ENCODE results near the gene FRYL. TPM values are rescaled to one million over a fixed set of nuclear protein-coding genes. Genes with fewer than 3 reads are reported as not detected.

Gene FRYL
- total and polyA plus RNA-seq, 2 donors (not counting 1 experiment from before 2014, with no cell fraction given): 20.3 to 61.4 TPM

DNA sequence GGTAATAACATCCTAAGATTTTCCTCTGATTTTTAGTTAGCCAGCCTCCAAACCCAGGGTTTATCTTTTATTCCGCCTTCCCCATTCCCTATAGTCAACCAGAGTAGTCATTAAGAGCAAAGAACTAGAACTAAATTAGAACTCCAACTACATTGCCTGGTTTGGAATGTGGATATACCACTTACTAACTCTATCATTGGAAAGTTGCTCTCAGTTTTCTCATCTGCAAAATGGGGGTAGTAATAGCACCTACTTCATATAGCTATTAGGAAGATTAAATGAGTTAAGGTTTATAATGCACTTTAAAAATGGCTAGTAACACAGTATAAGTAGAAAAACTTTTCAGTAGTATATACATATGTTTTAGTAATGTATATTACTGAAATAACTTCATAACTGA lies 226.4 kb downstream of the FRYL start:
- Histone ChIP-seq H3K27ac (ENCODE audit: insufficient read depth, low read length) (no peak overlapping the region), H3K79me2 (ENCODE audit: control insufficient read depth, insufficient read depth, low read length) (no peaks in the 10 kb centered on the region), H3K9me3 (ENCODE audit: control insufficient read depth, insufficient read depth, low read depth, low read length) (no peaks in the 10 kb centered on the region), H3K4me1 (ENCODE audit: control insufficient read depth, extremely low read depth, insufficient read depth, low read length) (no peaks in the 10 kb centered on the region), H3K4me3 (replicated peaks in 1 of 4; ENCODE audit: control extremely low read depth in 1 of 4, insufficient read depth in 1 of 4, low read depth in 3 of 4, low read length in 4 of 4) (no peak overlapping the region), H3K4me2 (ENCODE audit: extremely low read depth, insufficient read depth, low read length) (no peak overlapping the region), H3K27me3 (ENCODE audit: control insufficient read depth, insufficient read depth, low read length) (no peaks in the 10 kb centered on the region), H3K9ac (ENCODE audit: insufficient read depth, low read length) (no peak overlapping the region), H4K20me1 (ENCODE audit: control insufficient read depth, extremely low read depth, insufficient read depth, low read length) (no peaks in the 10 kb centered on the region), H3K36me3 (ENCODE audit: control insufficient read depth, insufficient read depth, low read length) (peaks cover 2% of the 10 kb centered on the region), H2AFZ (ENCODE audit: low read length) (no peak overlapping the region)
- TF ChIP-seq, protein P1, sequence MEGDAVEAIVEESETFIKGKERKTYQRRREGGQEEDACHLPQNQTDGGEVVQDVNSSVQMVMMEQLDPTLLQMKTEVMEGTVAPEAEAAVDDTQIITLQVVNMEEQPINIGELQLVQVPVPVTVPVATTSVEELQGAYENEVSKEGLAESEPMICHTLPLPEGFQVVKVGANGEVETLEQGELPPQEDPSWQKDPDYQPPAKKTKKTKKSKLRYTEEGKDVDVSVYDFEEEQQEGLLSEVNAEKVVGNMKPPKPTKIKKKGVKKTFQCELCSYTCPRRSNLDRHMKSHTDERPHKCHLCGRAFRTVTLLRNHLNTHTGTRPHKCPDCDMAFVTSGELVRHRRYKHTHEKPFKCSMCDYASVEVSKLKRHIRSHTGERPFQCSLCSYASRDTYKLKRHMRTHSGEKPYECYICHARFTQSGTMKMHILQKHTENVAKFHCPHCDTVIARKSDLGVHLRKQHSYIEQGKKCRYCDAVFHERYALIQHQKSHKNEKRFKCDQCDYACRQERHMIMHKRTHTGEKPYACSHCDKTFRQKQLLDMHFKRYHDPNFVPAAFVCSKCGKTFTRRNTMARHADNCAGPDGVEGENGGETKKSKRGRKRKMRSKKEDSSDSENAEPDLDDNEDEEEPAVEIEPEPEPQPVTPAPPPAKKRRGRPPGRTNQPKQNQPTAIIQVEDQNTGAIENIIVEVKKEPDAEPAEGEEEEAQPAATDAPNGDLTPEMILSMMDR (conservative IDR thresholded peaks at IDR 0.05 in 1 of 2, IDR thresholded peaks at IDR 0.05 in 1 of 2; ENCODE audit: low read depth in 1 of 2, low read length in 2 of 2): no peak
- TF ChIP-seq EZH2 (IDR thresholded peaks at IDR 0.05; ENCODE audit: low read length, missing control alignments): no peak
- DNase-seq (ENCODE audit: low read depth in 2 of 2): no peak

GRCh38 chr4:48546336-48546735 lies 233.7 kb downstream of the FRYL start:
- Histone ChIP-seq H3K9ac (ENCODE audit: insufficient read depth, low read length) (no peak overlapping the region), H3K36me3 (ENCODE audit: control insufficient read depth, insufficient read depth, low read length) (no peaks in the 10 kb centered on the region), H2AFZ (ENCODE audit: low read length) (no peak overlapping the region), H3K4me1 (ENCODE audit: control insufficient read depth, extremely low read depth, insufficient read depth, low read length) (no peaks in the 10 kb centered on the region), H4K20me1 (ENCODE audit: control insufficient read depth, extremely low read depth, insufficient read depth, low read length) (no peaks in the 10 kb centered on the region), H3K79me2 (ENCODE audit: control insufficient read depth, insufficient read depth, low read length) (no peaks in the 10 kb centered on the region), H3K27me3 (ENCODE audit: control insufficient read depth, insufficient read depth, low read length) (no peaks in the 10 kb centered on the region), H3K9me3 (ENCODE audit: control insufficient read depth, insufficient read depth, low read depth, low read length) (no peaks in the 10 kb centered on the region), H3K27ac (ENCODE audit: insufficient read depth, low read length) (no peak overlapping the region), H3K4me2 (ENCODE audit: extremely low read depth, insufficient read depth, low read length) (no peak overlapping the region), H3K4me3 (replicated peaks in 1 of 4; ENCODE audit: control extremely low read depth in 1 of 4, insufficient read depth in 1 of 4, low read depth in 3 of 4, low read length in 4 of 4) (no peak overlapping the region)
- TF ChIP-seq EZH2 (IDR thresholded peaks at IDR 0.05; ENCODE audit: low read length, missing control alignments): no peak
- TF ChIP-seq, protein P1 (conservative IDR thresholded peaks at IDR 0.05 in 1 of 2, IDR thresholded peaks at IDR 0.05 in 1 of 2; ENCODE audit: low read depth in 1 of 2, low read length in 2 of 2): peak; percentile 65 to 82
- peak; percentile 28 to 64 for DNase-seq (ENCODE audit: low read depth in 2 of 2)

DNA sequence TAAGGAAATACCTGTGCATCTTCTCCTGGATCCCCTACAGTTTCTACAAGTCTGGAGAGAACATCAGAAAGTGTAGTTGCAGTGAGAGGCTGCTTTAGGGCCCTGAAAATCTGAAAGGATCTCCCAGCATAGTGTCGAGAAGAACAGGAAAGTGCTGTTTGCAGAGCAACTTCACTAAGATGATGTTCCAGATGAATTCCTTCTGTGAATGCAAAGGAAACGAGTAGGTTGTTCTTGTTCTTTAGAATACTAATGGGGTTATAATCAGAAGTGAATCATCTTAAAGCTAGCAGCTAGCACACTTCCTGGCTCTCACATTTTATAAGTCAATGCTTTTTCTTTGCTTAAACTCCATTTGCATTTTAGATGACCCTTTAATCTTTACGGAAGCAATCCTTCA lies 236.3 kb downstream of the FRYL start:
- Histone ChIP-seq H3K36me3 (ENCODE audit: control insufficient read depth, insufficient read depth, low read length) (no peaks in the 10 kb centered on the region), H3K9me3 (ENCODE audit: control insufficient read depth, insufficient read depth, low read depth, low read length) (no peaks in the 10 kb centered on the region), H3K4me1 (ENCODE audit: control insufficient read depth, extremely low read depth, insufficient read depth, low read length) (no peaks in the 10 kb centered on the region), H3K4me3 (replicated peaks in 1 of 4; ENCODE audit: control extremely low read depth in 1 of 4, insufficient read depth in 1 of 4, low read depth in 3 of 4, low read length in 4 of 4) (no peak overlapping the region), H2AFZ (ENCODE audit: low read length) (no peak overlapping the region), H3K27me3 (ENCODE audit: control insufficient read depth, insufficient read depth, low read length) (no peaks in the 10 kb centered on the region), H3K27ac (ENCODE audit: insufficient read depth, low read length) (no peak overlapping the region), H3K79me2 (ENCODE audit: control insufficient read depth, insufficient read depth, low read length) (no peaks in the 10 kb centered on the region), H3K4me2 (ENCODE audit: extremely low read depth, insufficient read depth, low read length) (no peak overlapping the region), H4K20me1 (ENCODE audit: control insufficient read depth, extremely low read depth, insufficient read depth, low read length) (no peaks in the 10 kb centered on the region), H3K9ac (ENCODE audit: insufficient read depth, low read length) (no peak overlapping the region)
- peak in 1 of 2 donors; percentile 37 for DNase-seq (ENCODE audit: low read depth in 2 of 2)
- TF ChIP-seq EZH2 (IDR thresholded peaks at IDR 0.05; ENCODE audit: low read length, missing control alignments): no peak
- TF ChIP-seq, protein P1 (conservative IDR thresholded peaks at IDR 0.05 in 1 of 2, IDR thresholded peaks at IDR 0.05 in 1 of 2; ENCODE audit: low read depth in 1 of 2, low read length in 2 of 2): no peak

All from fibroblast of lung (primary cell).